ENCODE measurements around the gene GSTM1.
"Not testable (repeated sequence)": the region's sequence is repeated elsewhere in the genome, so short reads cannot be mapped to it uniquely, and the experiment has no call there.

GSTM1 gene

DNA sequence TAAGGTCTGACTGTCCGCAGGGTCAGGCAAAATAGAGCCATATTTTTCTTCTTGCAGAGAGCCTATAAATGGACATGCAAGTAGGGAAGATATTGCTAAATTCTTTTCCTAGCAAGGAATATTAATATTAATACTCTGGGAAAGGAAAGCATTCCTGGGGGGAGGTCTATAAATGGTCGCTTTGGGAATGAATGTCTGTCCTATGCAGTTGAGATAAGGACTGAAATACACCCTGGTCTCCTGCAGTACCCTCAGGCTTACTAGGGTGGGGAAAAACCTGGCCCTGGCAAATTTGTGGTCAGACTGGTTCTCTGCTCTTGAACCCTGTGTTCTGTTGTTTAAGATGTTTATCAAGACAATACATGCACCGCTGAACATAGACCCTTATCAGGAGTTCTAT is 15.3 kb downstream of the GSTM1 start:
- DNase-seq (ENCODE audit: low spot score): not testable (repeated sequence)

DNA sequence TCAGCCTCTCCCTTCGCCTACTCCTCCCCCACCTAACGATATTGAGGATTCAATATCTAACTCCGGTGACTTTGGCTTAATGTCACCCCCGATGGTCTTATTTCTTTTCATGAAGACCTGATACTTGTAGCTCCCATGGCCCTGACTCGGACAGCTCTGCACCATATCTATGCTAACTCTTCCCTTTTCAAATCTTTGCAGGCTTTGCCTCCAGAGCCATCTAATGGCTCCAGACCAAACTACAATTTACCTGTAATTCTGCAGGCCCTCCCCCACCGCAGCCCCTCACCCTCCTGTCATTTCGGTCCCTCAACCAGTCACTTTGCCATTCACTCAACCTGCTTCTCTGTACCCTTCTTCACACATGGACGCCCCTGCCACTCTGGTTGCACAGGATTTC is 16.6 kb downstream of the GSTM1 start:
- DNase-seq (ENCODE audit: low spot score): no peak

GRCh38 chr1:109705411-109705810 is 17.8 kb downstream of the GSTM1 start:
- no peak for DNase-seq (ENCODE audit: low spot score)

DNA sequence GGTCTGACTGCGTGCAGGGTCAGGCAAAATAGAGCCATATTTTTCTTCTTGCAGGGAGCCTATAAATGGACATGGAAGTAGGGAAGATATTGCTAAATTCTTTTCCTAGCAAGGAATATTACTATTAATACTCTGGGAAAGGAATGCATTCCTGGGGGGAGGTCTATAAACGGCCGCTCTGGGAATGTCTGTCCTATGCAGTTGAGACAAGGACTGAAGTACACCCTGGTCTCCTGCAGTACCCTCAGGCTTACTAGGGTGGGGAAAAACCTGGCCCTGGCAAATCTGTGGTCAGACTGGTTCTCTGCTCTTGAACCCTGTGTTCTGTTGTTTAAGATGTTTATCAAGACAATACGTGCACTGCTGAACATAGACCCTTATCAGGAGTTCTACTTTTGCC is 21.3 kb downstream of the GSTM1 start:
- not testable (repeated sequence) for DNase-seq (ENCODE audit: low spot score)

- DNase-seq (ENCODE audit: low spot score): not testable (repeated sequence)
These were observed 22.2 kb downstream of the GSTM1 start for GRCh38 chr1:109709822-109710221.

- not testable (repeated sequence) for DNase-seq (ENCODE audit: low spot score)
These were observed 24.1 kb downstream of the GSTM1 start, which contains the start of gene GSTM5 for GRCh38 chr1:109711593-109712320. TSS of gene GSTM5 (plus strand) at chr1:109712251. CDS start at chr1:109712313, 62 bp downstream.

- no peak for DNase-seq (ENCODE audit: low spot score)
These were observed 24.8 kb downstream of the GSTM1 start for GRCh38 chr1:109712321-109712864.

GRCh38 chr1:109713636-109714035 is 26.0 kb downstream of the GSTM1 start:
- DNase-seq (ENCODE audit: low spot score): no peak

DNA sequence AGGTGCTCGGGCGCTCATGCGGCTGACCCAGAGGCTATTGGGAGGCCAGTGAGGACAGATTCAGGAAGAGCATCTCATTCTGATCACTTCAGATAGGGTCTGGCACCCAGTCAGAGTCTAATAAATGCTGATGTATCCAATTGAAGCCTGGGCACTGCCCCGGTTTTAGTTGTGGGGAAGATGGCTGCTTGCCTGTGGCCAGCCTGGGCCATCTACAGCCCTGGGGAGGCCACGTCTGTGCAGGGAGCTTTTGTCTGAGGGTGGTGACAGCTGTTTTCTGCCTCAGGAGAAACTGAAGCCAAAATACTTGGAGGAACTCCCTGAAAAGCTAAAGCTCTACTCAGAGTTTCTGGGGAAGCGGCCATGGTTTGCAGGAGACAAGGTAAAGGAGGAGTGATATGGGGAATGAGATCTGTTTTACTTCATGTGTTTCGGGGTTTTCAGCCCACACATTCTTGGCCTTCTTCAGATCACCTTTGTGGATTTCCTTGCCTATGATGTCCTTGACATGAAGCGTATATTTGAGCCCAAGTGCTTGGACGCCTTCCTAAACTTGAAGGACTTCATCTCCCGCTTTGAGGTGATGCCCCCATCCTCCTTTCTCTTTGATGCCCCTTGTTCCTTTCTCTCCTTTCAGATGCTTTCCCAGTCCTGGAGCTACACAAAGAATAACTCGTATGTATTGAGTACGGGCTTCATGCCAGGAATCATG is 27.2 kb downstream of the GSTM1 start:
- no peak for DNase-seq (ENCODE audit: low spot score)

GRCh38 chr1:109716121-109716520 is 28.5 kb downstream of the GSTM1 start:
- DNase-seq (ENCODE audit: low spot score): no peak

DNA sequence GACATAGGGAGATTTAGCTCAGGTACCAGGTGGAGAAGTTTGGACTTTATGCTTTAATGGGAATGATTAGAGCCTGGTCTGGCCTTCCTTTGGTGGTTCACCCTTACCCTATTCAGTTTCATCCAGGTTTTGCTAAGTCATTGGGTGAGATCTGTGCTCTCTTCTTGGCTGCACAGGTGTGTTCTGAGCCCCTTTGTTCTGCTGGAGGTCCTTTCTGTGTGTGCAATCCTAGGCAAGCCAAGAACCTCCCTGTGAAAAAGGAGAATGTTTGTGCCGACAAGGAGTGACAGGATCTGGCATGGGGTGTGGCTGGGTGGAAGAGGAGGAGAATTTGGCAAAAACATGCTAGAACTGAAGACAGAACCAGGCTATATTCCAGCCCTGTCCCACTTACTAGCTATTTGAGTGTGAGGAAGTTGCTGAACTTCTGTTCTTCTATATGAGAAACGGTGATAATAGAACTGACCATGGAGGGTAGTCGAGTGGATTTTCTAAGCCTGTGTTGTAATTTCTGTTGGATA is 29.0 kb downstream of the GSTM1 start:
- DNase-seq (ENCODE audit: low spot score): no peak

DNA sequence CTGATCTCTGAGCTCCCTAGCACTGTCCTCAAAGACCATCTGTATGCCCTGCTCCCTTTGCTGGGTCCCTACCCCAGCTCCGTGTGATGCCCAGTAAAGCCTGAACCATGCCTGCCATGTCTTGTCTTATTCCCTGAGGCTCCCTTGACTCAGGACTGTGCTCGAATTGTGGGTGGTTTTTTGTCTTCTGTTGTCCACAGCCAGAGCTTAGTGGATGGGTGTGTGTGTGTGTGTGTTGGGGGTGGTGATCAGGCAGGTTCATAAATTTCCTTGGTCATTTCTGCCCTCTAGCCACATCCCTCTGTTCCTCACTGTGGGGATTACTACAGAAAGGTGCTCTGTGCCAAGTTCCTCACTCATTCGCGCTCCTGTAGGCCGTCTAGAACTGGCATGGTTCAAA is 30.1 kb downstream of the GSTM1 start:
- no peak for DNase-seq (ENCODE audit: low spot score)

GRCh38 chr1:109718495-109718894 is 30.9 kb downstream of the GSTM1 start:
- no peak for DNase-seq (ENCODE audit: low spot score)

DNA sequence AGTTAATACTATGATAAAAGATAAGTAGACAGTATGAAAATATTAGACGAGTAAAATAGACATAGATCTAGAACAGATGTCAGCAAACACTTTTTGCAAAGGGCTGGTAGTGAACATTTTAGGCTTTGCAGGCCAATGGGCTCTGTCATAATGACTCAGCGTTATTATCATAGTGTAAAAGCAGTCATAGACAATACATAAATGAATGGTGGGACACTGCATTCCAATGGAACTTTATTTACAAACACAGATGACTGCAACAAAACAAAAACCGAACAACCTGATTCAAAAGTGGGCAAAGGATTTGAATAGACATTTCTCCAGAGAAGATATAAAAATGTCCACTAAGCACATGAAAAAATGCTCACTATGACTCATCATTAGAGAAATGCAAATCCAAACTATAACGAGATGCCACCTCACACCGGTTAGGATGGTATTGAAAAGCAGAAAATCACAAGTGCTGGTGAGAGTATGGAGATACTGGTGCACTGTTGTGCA is 31.8 kb downstream of the GSTM1 start:
- DNase-seq (ENCODE audit: low spot score): no peak

GRCh38 chr1:109721042-109721441 is 33.4 kb downstream of the GSTM1 start:
- DNase-seq (ENCODE audit: low spot score): no peak

GRCh38 chr1:109721971-109722370 is 34.4 kb downstream of the GSTM1 start:
- DNase-seq (ENCODE audit: low spot score): no peak

DNA sequence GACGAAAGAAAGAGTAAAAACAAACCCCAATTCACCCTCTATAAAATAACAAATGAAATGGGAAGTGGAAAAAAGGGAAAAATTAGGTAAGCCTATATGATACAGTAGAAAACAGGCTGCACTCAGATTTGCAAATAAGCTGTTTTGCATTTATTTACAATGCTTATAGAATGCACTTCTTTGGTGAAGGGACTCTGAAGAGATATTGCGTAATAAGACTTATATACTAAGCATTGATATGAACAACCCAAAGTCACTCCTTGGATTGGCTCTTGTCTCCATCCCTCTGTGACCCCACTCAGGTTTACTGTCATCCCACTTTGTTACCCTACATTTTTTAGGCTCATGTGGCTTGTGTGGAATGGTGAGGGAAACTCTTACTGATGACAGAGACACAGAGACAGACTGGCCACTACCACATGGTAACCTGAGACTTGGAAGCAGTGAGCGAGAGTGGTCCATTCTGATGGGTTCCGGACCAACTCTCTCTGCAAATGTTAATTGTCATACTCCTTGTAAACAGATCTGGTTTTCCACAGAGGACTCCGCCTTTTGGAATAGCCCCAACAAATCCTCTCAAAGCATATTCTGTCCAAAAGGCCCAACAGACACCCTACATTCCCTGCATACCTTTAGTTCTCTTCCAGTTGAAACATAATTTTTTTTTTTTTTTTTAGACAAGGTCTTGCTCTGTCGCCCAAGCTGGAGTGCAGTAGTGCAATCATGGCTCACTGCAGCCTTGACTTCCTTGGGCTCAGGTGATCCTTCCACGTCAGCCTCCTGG is 35.5 kb downstream of the GSTM1 start:
- no peak for DNase-seq (ENCODE audit: low spot score)

DNA sequence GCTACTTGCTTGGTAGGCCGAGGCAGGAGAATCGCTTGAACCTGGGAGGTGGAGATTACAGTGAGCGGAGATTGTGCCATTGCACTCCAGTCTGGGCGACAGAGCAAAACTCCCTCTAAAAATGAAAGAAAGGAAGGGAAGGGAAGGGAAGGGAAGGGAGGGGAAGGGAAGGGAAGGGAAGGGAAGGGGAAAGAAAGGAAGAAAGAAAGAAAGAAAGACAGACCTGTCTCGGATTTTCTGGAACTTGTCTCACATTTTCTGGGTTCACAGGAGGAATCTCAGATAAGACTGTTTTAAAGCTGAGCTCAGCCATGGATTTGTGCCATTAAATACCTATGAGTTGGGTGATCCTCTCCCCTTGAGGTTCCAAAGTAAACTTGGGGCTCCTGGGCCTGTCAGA is 37.3 kb downstream of the GSTM1 start:
- no peak for DNase-seq (ENCODE audit: low spot score)

DNA sequence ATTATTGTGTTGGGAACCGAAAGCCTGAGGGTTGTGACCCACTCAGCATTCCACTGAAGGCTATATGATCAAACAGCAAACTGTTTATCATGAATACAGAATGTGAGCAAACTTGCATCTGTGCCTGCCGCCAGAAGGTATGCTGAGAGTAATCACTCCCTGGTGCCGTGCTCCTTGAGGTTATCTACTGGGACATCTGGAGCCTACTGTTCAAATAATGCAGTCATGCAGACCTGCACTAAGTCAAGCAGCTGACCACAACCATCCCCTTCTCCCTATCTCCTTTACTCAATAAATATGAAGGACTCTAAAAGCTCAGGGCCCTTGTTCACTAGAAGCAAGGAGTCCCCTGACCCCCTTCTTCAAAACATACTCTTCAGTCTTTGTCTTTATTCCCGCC is 37.9 kb downstream of the GSTM1 start:
- DNase-seq (ENCODE audit: low spot score): no peak

- DNase-seq (ENCODE audit: low spot score): no peak
These were observed 38.4 kb downstream of the GSTM1 start for GRCh38 chr1:109726007-109726406.

- DNase-seq (ENCODE audit: low spot score): no peak
These were observed 39.2 kb downstream of the GSTM1 start for GRCh38 chr1:109726728-109727373.

GRCh38 chr1:109728870-109729269 is 41.3 kb downstream of the GSTM1 start:
- no peak for DNase-seq (ENCODE audit: low spot score)
